ENCODE measurements around the gene WFDC13. TPM values are rescaled to one million over a fixed set of nuclear protein-coding genes. Genes with fewer than 3 reads are reported as not detected.

Gene WFDC13
- total RNA-seq, 1 experiment from 2014 or later = not detected

DNA sequence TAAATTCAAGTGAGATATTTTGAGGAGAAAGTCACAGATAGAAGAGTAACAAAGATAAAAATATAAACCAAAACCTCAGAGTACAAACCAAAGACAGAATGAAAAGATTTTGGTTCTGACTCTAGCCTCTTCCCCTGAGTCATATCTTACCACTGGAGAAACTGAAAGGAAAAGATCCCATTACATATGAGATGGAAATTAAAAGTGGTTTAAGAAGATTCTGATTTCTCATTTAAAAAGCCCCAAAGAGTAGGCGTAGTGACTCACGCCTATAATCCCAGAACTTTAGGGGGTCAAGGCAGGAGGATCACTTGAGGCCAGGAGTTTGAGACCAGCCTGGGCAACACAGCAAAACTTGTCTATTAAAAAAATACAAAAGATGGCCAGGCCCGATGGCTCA, 50.9 kb downstream of the WFDC13 start:
- Mint-ChIP-seq H3K27ac (ENCODE audit: unreplicated experiment) (no peak overlapping the region), H3K36me3 (ENCODE audit: insufficient read depth, unreplicated experiment) (no peaks in the 10 kb centered on the region), H3K9me3 (ENCODE audit: unreplicated experiment) (peaks cover 14% of the 10 kb centered on the region), H3K27me3 (ENCODE audit: insufficient read depth, unreplicated experiment) (peaks cover 22% of the 10 kb centered on the region), H3K4me3 (ENCODE audit: unreplicated experiment) (no peak overlapping the region), H3K4me1 (ENCODE audit: low read depth, unreplicated experiment) (no peaks in the 10 kb centered on the region)
- no peaks in the 10 kb centered on the region for H3K4me1 ChIP-seq
- H3K9me3 ChIP-seq = peaks cover 8% of the 10 kb centered on the region; the same call in 1 of the 2 replicates
- intact Hi-C loops (cut with micrococcal nuclease; ENCODE audit: unreplicated experiment) = no loop called here
- no peak overlapping the region for H3K4me3 ChIP-seq (ENCODE audit: low read depth, low read length)
- DNase-seq = no peak
- BruUV-seq (replicated peaks) = no TSS peak
- H3K27me3 ChIP-seq (replicated peaks; ENCODE audit: control insufficient read depth, insufficient read depth, low read length) = no peaks in the 10 kb centered on the region; the same call in 1 of the 2 replicates
- H3K36me3 ChIP-seq (ENCODE audit: control insufficient read depth, insufficient read depth, low read length) = no peaks in the 10 kb centered on the region
- TF ChIP-seq, protein P1, sequence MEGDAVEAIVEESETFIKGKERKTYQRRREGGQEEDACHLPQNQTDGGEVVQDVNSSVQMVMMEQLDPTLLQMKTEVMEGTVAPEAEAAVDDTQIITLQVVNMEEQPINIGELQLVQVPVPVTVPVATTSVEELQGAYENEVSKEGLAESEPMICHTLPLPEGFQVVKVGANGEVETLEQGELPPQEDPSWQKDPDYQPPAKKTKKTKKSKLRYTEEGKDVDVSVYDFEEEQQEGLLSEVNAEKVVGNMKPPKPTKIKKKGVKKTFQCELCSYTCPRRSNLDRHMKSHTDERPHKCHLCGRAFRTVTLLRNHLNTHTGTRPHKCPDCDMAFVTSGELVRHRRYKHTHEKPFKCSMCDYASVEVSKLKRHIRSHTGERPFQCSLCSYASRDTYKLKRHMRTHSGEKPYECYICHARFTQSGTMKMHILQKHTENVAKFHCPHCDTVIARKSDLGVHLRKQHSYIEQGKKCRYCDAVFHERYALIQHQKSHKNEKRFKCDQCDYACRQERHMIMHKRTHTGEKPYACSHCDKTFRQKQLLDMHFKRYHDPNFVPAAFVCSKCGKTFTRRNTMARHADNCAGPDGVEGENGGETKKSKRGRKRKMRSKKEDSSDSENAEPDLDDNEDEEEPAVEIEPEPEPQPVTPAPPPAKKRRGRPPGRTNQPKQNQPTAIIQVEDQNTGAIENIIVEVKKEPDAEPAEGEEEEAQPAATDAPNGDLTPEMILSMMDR (IDR thresholded peaks at IDR 0.05; ENCODE audit: insufficient read depth in 1 of 2, low read depth in 1 of 2, low read length in 1 of 2, severe bottlenecking in 1 of 2, unreplicated experiment in 1 of 2) = no peak
- ChIA-PET POLR2A (no interaction called here), CTCF (no interaction called here)

DNA sequence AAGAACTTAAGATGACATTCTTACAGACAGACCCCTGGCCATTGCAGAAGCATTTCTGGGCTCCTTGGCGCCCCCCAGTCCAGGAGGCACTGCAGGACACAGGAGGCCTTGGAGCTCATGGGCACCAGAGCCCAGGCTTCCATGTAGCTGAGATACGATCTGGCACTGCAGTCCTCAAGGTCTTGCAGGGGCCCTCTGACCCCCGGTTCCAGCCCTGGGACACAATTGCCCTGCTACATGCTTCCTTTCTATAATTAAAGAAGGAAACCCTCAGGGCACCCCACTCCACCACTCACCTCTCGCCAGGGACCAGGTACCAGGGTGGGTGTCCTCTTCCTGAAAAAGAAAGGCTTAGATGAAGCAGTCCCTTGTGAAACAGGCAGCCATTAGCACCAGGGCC, 56.3 kb downstream of the WFDC13 start:
- Mint-ChIP-seq H3K9me3 (ENCODE audit: unreplicated experiment) (peaks cover 14% of the 10 kb centered on the region), H3K27me3 (ENCODE audit: insufficient read depth, unreplicated experiment) (peaks cover 12% of the 10 kb centered on the region), H3K4me3 (ENCODE audit: unreplicated experiment) (no peak overlapping the region), H3K27ac (ENCODE audit: unreplicated experiment) (no peak overlapping the region), H3K4me1 (ENCODE audit: low read depth, unreplicated experiment) (no peaks in the 10 kb centered on the region), H3K36me3 (ENCODE audit: insufficient read depth, unreplicated experiment) (no peaks in the 10 kb centered on the region)
- POLR2A ChIA-PET = no interaction called here
- intact Hi-C loops (cut with micrococcal nuclease; ENCODE audit: unreplicated experiment) = no loop called here
- BruUV-seq (replicated peaks) = no TSS peak
- Histone ChIP-seq H3K4me3 (ENCODE audit: low read depth, low read length) (no peak overlapping the region), H3K4me1 (no peaks in the 10 kb centered on the region), H3K27me3 (replicated peaks; ENCODE audit: control insufficient read depth, insufficient read depth, low read length) (no peaks in the 10 kb centered on the region), H3K9me3 (peaks cover 8% of the 10 kb centered on the region; the same call in 1 of the 2 replicates), H3K36me3 (ENCODE audit: control insufficient read depth, insufficient read depth, low read length) (no peaks in the 10 kb centered on the region)
- DNase-seq = no peak
- CTCF ChIA-PET = interaction anchor here (0.6 to 1.6 kb wide), 3 partner anchors 13 to 128 kb away, joined by 5 to 6 read pairs (median 5); partner anchors contain the start of gene WFDC10A
- TF ChIP-seq, protein P1 (IDR thresholded peaks at IDR 0.05; ENCODE audit: insufficient read depth in 1 of 2, low read depth in 1 of 2, low read length in 1 of 2, severe bottlenecking in 1 of 2, unreplicated experiment in 1 of 2) = no peak

Small RNA genes lying within 50 kb of the gene (microRNA-seq; reads per million reads assigned to microRNA genes)
- gene MIR3617 = not detected

Other genes with a start within 250 kb of the WFDC13 start
- gene WFDC2, start 232.3 kb upstream of the WFDC13 start, total RNA-seq (2022) = 14.3 and 16.9 TPM in 2 replicates
- not detected in 2 replicates for gene SPINT3, start 186.4 kb upstream of the WFDC13 start, total RNA-seq (2022)
- gene WFDC6, start 162.6 kb upstream of the WFDC13 start, total RNA-seq (2022) = not detected in 2 replicates
- not detected in 2 replicates for gene EPPIN, start 154.6 kb upstream of the WFDC13 start, total RNA-seq (2022)
- not detected in 2 replicates for gene WFDC8, start 122.8 kb upstream of the WFDC13 start, total RNA-seq (2022)
- not detected in 2 replicates for gene WFDC10A, start 72.3 kb upstream of the WFDC13 start, total RNA-seq (2022)
- gene WFDC9, start 70.8 kb upstream of the WFDC13 start, total RNA-seq (2022) = not detected in 2 replicates
- gene WFDC11, start 31.8 kb upstream of the WFDC13 start, total RNA-seq (2022) = not detected in 2 replicates
- gene WFDC10B, start 3.0 kb downstream of the WFDC13 start, total RNA-seq (2022) = not detected in 2 replicates
- gene SPINT4, start 20.3 kb downstream of the WFDC13 start, total RNA-seq (2022) = not detected in 2 replicates
- 1.1 and 1.7 TPM in 2 replicates for gene WFDC3, start 89.8 kb downstream of the WFDC13 start, total RNA-seq (2022)
- 89.3 and 105 TPM in 2 replicates for gene DNTTIP1, start 89.9 kb downstream of the WFDC13 start, total RNA-seq (2022)
- 409 and 423 TPM in 2 replicates for gene UBE2C, start 110.6 kb downstream of the WFDC13 start, total RNA-seq (2022)
- not detected in 2 replicates for gene TNNC2, start 125.3 kb downstream of the WFDC13 start, total RNA-seq (2022)
- 14.1 and 15.6 TPM in 2 replicates for gene SNX21, start 131.8 kb downstream of the WFDC13 start, total RNA-seq (2022)
- gene ACOT8, start 155.4 kb downstream of the WFDC13 start, total RNA-seq (2022) = 35.1 and 36.2 TPM in 2 replicates
- gene ZSWIM3, start 155.6 kb downstream of the WFDC13 start, total RNA-seq (2022) = 6.1 and 6.4 TPM in 2 replicates
- gene ZSWIM1, start 179.2 kb downstream of the WFDC13 start, total RNA-seq (2022) = 24.8 and 27.3 TPM in 2 replicates
- gene SPATA25, start 185.6 kb downstream of the WFDC13 start, total RNA-seq (2022) = 6.7 and 7.3 TPM in 2 replicates
- gene NEURL2, start 189.2 kb downstream of the WFDC13 start, total RNA-seq (2022) = 12.6 TPM in 2 replicates
- gene CTSA, start 189.3 kb downstream of the WFDC13 start, total RNA-seq (2022) = 282 and 294 TPM in 2 replicates
- gene PLTP, start 210.1 kb downstream of the WFDC13 start, total RNA-seq (2022) = 39.6 and 42.6 TPM in 2 replicates
- gene PCIF1, start 232.6 kb downstream of the WFDC13 start, total RNA-seq (2022) = 66.5 and 75.9 TPM in 2 replicates

Data from Caco-2 (cell line).